ENCODE measurements around the gene SBK2.

The SBK2 gene

GRCh38 chr19:55559684-55560083 is 22.8 kb upstream of the SBK2 start:
- FAIRE-seq (no peak), DNase-seq (ENCODE audit: extremely low spot score, insufficient read length, low read depth) (no peak)

GRCh38 chr19:55554741-55555152 is 17.8 kb upstream of the SBK2 start:
- FAIRE-seq (no peak), DNase-seq (ENCODE audit: extremely low spot score, insufficient read length, low read depth) (no peak)

DNA sequence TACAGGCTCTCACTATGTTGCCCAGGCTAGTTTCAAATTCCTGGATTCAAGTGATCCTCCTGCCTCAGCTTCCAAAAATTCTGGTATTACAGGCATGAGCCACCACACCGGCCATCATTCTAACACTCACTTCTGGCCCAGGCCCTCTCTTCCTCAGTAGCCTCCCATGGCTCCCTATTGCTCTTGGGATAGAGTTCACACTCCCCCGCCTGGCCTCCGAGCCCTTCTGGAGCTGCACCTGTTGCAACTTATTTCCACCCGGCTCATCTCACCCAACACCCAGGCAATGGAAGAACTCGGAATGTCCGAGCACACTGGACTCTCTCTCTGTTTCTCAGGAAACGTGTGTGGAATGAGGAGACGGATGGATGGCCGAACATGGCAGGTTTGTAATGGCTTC is 17.4 kb upstream of the SBK2 start:
- DNase-seq (ENCODE audit: extremely low spot score, insufficient read length, low read depth) (no peak), FAIRE-seq (no peak)

DNA sequence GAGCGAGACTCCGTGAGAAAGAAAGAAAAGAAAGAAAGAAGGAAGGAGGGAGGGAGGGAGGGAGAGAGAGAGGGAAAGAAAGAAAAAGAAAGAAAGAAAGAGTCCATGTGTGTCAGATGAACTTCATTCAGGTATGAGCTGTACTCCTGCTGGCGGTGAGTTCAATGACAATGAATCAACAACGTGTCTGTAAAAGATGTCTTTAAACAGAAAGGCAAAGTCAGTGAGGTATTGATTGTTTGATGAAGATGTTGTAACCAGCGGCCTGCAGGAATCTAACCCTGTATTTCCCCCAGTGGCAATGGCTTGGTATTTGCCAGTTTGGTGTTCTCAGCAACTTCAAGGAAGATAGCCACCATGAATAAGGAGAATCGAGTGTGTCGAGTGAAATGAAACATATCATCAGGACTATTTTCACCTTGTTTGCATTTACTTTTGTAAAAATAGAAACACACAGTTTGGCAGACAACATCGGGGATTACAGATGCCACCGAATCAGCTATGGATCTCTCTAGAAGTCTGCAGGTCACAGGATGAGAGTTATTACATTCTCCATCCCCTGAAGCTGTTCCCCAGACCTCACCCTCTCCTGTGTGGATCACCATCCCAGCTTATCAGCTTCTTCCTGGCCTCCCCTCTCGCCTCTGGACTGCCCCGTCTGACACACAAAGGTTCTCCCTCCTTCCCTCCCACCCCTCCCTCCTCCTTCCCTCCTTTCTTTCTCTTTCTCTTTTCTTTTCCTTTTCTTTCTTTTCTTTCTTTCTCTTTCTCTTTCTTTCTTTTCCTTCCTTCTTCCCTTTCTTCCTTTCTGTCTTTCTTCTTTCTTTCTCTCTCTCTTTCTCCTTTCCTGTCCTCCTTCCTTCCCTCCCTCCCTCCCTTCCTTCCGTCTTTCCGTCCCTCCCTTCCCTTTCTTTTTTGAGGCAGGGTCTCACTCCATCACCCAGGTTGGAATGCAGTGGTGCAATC is 16.6 kb upstream of the SBK2 start:
- DNase-seq (ENCODE audit: extremely low spot score, insufficient read length, low read depth) (no peak), FAIRE-seq (no peak)

DNA sequence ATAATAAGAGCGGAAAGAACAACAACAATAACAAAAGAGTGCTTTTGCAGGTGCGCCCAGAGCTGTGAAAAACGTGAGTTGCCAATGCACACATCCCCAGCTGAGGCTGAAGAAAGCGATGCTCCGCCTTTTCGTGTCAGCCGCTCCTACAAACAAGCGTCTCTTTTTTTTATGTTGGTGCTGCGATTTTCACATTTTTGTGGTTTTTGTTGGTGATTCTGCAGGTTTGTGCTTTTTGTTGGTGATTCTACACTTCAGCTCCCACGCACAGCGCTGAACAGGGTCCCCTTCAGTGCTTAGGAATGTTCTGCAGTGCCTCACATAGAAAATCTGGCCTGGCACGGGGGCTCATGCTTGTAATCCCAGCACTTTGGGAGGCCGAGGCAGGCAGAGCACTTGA is 15.7 kb upstream of the SBK2 start:
- FAIRE-seq (no peak), DNase-seq (ENCODE audit: extremely low spot score, insufficient read length, low read depth) (no peak)

DNA sequence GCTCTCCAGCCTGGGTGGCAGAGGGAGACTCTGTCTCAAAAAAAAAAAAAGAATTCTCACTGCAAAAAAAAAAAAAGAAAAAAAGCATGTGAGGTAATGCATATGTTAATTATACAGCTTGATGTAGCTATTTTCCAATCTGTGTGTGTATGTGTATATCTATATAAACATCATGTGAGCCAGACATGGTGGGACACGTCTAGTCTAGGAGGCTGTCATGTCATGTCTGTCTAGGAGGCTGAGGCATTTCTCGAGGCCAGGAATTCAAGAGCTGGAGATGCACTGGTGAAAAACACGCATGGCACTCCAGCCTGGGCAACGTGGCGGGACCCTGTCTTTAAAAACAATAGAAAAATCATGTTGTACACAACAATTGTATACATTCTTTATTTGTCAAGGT is 15.3 kb upstream of the SBK2 start:
- DNase-seq (ENCODE audit: extremely low spot score, insufficient read length, low read depth): no peak

DNA sequence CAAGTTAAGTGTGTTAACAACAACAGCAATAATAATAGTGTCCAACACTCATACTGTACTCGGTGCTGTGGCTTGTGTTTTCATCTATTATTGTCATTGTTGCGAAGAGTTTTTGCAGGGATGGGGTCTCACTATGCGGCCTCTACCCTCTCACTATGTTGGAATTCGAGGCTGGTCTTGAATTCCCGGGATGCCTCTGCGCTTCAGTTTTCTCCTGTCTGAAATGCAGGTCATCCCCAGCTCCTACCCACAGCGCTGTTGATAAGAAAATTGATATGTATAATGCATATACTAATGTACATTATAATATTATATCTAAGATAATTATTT is 13.4 kb upstream of the SBK2 start:
- DNase-seq (ENCODE audit: extremely low spot score, insufficient read length, low read depth): no peak
- no peak for FAIRE-seq

More for the DNA sequence above, 15.3 kb upstream of the SBK2 start:
- no peak for FAIRE-seq

DNA sequence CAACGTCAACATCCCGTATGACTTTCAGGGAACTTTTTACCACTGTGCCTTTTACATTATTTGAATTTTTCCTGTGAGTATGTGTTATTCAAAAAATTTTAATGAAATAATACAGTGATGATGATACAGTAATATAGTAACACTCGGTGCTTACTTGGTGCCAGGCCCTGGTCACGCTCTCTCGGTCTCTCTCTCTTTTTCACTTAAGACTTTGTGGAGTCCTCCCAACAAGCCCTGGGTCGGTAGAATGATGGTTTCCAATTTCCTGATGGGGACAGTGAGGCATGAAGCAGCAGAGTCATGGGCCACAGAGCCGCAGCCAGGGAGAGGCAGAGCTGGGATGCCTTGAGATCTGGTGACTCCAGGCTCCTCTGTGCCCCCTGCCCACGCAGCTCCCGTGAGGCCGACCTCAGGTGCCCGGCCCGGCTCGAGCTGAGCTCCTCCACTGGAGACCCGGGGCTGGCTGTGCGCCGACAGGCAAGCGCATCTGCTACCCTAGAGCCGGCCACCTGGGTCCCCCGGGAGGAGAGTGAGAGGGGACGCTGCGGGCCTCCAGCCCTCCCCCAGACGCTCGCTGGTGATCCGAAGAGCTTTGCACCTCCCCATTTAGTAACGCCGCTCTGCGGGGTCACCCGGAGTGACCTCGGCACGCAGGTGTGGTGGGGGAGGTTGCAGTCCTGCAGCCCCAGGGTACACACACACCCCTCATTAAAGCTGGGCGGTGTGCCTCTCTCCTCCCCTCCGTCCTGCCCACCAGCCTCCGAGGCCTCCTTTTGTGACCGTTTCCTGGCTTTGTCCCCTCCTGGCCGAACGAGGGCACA is 12.8 kb upstream of the SBK2 start:
- DNase-seq (ENCODE audit: extremely low spot score, insufficient read length, low read depth) (no peak), FAIRE-seq (no peak)

- no peak for DNase-seq (ENCODE audit: extremely low spot score, insufficient read length, low read depth)
- no peak for FAIRE-seq
Observed at GRCh38 chr19:55546822-55547614, 10.1 kb upstream of the SBK2 start.

GRCh38 chr19:55546011-55546410 is 9.1 kb upstream of the SBK2 start:
- no peak for DNase-seq (ENCODE audit: extremely low spot score, insufficient read length, low read depth)
- FAIRE-seq: no peak

DNA sequence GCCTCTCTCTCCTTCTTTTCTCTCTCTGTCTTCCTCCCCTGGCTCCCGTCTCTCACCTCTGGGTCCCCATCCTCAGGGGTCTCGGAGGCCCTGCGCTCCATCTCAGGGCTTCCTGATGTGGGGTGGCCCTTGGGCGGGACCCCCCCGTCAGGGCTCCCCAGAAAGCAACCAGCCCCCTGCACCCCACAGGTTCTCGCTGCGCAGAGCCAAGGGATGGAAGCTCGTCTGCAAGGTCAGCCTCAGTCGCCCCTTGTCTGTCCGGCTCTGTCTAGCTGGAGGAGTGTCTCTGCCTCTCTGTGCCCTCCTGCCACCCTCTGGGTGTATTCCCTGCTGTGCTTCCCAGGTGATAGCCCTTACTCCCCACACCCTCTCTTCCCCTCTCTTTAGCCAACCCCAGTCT is 8.5 kb upstream of the SBK2 start, which contains the start of gene SBK3:
TSS of gene SBK3 (minus strand) at position 101 of the 400 bp plus-strand sequence. CDS start at position 101, 0 bp downstream.
- FAIRE-seq (no peak), DNase-seq (ENCODE audit: extremely low spot score, insufficient read length, low read depth) (no peak)

GRCh38 chr19:55544776-55545439 is 8.0 kb upstream of the SBK2 start:
- no peak for DNase-seq (ENCODE audit: extremely low spot score, insufficient read length, low read depth)
- FAIRE-seq: no peak

DNA sequence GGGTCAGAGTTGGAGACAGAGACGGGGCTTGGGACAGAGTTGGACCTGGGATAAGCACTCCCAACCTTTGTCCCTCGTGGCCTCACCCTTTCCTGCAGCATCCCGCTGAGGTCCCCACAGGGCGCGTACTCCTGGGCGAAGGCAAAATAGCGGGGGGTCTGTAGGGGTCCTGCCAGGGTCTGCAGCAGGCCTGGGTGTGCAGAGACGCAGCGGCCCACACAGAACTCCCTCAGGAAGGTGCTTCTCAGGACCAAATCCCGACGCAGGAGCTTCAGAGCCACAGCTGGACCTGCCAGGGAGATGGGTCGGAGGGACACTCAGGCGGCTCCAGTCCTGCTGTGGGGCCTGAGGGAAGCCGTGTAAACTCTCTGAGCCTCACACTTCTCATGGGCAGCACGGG is 7.1 kb upstream of the SBK2 start:
- no peak for DNase-seq (ENCODE audit: extremely low spot score, insufficient read length, low read depth)
- FAIRE-seq: no peak

DNA sequence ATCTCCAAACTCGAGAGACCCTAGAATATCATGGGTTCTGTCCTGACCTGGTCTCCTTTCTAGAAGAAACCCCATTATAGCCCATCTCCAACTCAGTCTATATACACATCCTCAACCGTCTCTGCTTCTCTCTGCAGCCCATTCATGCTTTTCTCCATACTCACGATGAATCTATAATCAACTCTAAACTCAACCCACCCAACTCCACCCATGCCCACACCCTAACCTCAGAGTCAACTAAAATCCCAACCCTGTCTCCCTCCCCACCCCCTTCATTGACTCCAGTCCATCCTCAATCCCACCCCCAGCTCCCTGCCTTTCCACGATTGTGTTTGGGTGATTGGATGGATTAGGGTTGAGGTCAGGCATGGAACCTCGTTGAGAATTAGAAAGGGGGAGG is 6.6 kb upstream of the SBK2 start:
- no peak for FAIRE-seq
- no peak for DNase-seq (ENCODE audit: extremely low spot score, insufficient read length, low read depth)

DNA sequence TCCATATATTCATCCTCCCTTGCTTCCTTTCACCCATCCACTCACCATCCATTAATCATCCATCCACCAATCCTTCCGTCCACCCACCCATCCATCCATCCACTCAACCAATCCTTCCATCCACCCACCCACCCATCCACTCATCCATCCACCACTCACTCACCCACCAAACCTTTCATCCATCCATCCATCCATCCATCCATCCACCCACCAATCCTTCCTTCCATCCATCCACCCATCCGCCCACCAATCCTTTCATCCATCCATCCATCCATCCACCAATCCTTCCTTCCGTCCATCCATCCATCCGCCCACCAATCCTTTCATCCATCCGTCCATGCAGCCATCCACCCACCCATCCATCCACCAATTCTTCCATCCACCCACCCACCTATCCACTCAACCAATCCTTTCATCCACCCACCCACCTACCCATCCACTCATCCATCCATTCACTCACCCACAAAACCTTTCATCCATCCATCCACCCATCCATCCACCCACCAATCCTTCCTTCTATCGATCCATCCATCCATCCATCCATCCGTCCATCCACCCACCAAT is 5.4 kb upstream of the SBK2 start:
- no peak for DNase-seq (ENCODE audit: extremely low spot score, insufficient read length, low read depth)

DNA sequence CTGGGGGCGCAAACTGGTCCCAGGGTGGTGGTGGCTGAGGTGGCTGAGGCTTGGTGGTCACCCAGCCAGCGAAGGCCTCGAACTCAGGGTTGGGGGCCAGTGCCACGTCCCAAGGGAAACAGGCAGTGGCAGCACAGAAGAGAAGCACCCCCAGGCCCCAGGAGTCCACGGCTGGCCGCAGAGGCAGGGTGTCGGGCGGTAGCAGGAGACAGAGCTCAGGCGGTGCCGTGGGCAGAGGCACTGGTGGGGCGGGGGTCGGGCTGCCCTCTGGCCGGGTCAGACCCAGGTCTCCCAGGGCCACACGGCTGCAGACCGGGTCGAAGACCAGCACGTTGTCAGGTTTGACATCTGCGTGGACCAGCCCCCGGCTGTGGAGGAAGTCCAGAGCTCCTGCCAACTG is 4.2 kb upstream of the SBK2 start:
- FAIRE-seq (no peak), DNase-seq (ENCODE audit: extremely low spot score, insufficient read length, low read depth) (no peak)

More for the DNA sequence above, 5.4 kb upstream of the SBK2 start:
- no peak for FAIRE-seq

GRCh38 chr19:55540619-55541018 is 3.7 kb upstream of the SBK2 start:
- no peak for FAIRE-seq
- no peak for DNase-seq (ENCODE audit: extremely low spot score, insufficient read length, low read depth)

DNA sequence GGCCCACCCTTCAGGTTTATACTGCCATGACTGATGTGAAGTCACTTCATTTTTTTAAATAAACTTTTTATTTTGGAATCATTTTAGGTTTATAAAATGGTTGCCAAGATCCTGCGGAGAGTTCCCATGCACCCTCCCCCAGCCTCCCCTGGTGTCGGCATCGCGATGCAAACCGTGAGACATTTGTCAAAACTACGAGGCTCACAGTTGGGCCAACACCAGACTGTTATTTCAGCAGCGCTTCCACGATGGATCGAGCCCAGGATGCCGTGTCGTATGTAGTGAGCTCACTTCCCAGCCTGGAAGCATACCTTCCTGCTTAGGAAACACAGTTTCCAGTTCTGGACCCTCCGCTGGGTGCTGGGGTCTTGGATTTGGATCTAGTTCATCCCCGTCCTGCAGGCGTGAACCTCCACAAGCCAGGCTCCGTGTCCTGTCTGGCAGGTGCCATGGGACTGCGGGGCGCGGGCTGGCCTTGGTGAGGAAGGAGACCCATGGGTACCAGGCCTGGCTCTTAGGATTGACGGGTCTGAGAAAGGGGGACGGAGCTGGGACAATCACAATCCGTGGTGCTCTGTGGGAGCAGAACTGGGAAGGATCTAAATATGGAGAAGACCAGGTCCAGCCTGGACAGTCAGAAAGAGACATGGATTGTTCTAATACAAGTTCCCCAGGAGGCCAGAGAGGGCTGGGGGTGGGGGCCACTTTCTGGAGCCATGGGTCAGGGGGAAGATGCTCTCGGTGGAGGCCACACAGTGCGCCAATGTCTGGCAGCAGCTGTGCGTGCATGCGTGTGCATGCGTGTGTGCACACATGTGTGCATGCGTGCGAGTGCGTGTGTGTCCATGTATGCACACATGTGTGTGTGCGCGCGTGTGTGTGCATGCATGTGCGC is 2.4 kb upstream of the SBK2 start:
- DNase-seq (ENCODE audit: extremely low spot score, insufficient read length, low read depth) (no peak), FAIRE-seq (no peak)

DNA sequence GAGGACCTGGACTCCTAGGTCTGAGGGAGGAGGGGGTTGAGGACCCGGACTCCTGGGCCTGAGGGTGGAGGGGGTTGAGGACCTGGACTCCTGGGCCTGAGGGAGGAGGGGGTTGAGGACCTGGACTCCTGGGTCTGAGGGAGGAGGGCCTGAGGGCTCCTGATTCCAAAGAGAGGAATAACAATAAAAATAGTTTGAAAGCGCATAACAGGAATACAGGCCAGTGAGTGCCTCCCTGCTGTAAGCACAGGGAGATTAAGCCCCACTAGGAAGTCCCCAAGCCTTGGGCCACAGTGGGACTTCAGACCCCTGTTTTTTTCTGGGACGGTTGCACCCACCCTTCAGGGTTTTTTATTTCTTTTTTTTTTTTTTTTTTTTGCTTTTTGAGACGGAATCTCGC is 1.2 kb upstream of the SBK2 start:
- no peak for DNase-seq (ENCODE audit: extremely low spot score, insufficient read length, low read depth)
- FAIRE-seq: no peak

Data from GM18507 (cell line).